Measurements from ENCODE around the gene DHX15.

Gene DHX15

GRCh38 chr4:24584211-24584850, at the start of gene DHX15:
Gene DHX15, minus strand, starts transcription at chr4:24584554. Its CDS starts 161 bp downstream, at chr4:24584393.
- peak; percentile 68 to 88 for DNase-seq (ENCODE audit: extremely low read depth in 1 of 2, low read depth in 1 of 2)

- DNase-seq (ENCODE audit: extremely low read depth in 1 of 2, low read depth in 1 of 2), result no peak
These were observed 47.7 kb upstream of the DHX15 start for GRCh38 chr4:24632011-24632410.

- DNase-seq (ENCODE audit: extremely low read depth in 1 of 2, low read depth in 1 of 2), result no peak
These were observed 46.6 kb upstream of the DHX15 start for GRCh38 chr4:24630937-24631336.

GRCh38 chr4:24625091-24625490, 40.7 kb upstream of the DHX15 start:
- no peak for DNase-seq (ENCODE audit: extremely low read depth in 1 of 2, low read depth in 1 of 2)

GRCh38 chr4:24624381-24624780, 40.0 kb upstream of the DHX15 start:
- DNase-seq (ENCODE audit: extremely low read depth in 1 of 2, low read depth in 1 of 2), result no peak

GRCh38 chr4:24622146-24622834, 37.9 kb upstream of the DHX15 start:
- DNase-seq (ENCODE audit: extremely low read depth in 1 of 2, low read depth in 1 of 2), result no peak

- DNase-seq (ENCODE audit: extremely low read depth in 1 of 2, low read depth in 1 of 2), result no peak
These were observed 31.6 kb upstream of the DHX15 start for GRCh38 chr4:24615977-24616376.

GRCh38 chr4:24614881-24615280, 30.5 kb upstream of the DHX15 start:
- no peak for DNase-seq (ENCODE audit: extremely low read depth in 1 of 2, low read depth in 1 of 2)

- DNase-seq (ENCODE audit: extremely low read depth in 1 of 2, low read depth in 1 of 2), result no peak
These were observed 29.1 kb upstream of the DHX15 start for GRCh38 chr4:24613502-24613901.

- DNase-seq (ENCODE audit: extremely low read depth in 1 of 2, low read depth in 1 of 2), result no peak
These were observed 27.2 kb upstream of the DHX15 start for GRCh38 chr4:24611575-24611974.

- DNase-seq (ENCODE audit: extremely low read depth in 1 of 2, low read depth in 1 of 2), result no peak
These were observed 23.0 kb upstream of the DHX15 start for GRCh38 chr4:24607334-24607733.

- DNase-seq (ENCODE audit: extremely low read depth in 1 of 2, low read depth in 1 of 2), result no peak
These were observed 20.9 kb upstream of the DHX15 start for GRCh38 chr4:24605216-24605615.

- no peak for DNase-seq (ENCODE audit: extremely low read depth in 1 of 2, low read depth in 1 of 2)
These were observed 20.3 kb upstream of the DHX15 start for GRCh38 chr4:24604558-24605214.

- DNase-seq (ENCODE audit: extremely low read depth in 1 of 2, low read depth in 1 of 2), result no peak
These were observed 19.0 kb upstream of the DHX15 start for GRCh38 chr4:24603343-24603742.

GRCh38 chr4:24601121-24601520, 16.8 kb upstream of the DHX15 start:
- DNase-seq (ENCODE audit: extremely low read depth in 1 of 2, low read depth in 1 of 2), result no peak

GRCh38 chr4:24599275-24599674, 14.9 kb upstream of the DHX15 start:
- no peak for DNase-seq (ENCODE audit: extremely low read depth in 1 of 2, low read depth in 1 of 2)

- no peak for DNase-seq (ENCODE audit: extremely low read depth in 1 of 2, low read depth in 1 of 2)
These were observed 13.7 kb upstream of the DHX15 start for GRCh38 chr4:24598025-24598424.

GRCh38 chr4:24595659-24596058, 11.3 kb upstream of the DHX15 start:
- no peak for DNase-seq (ENCODE audit: extremely low read depth in 1 of 2, low read depth in 1 of 2)

- DNase-seq (ENCODE audit: extremely low read depth in 1 of 2, low read depth in 1 of 2), result no peak
These were observed 10.5 kb upstream of the DHX15 start for GRCh38 chr4:24594887-24595286.

GRCh38 chr4:24589448-24589847, 5.1 kb upstream of the DHX15 start:
- DNase-seq (ENCODE audit: extremely low read depth in 1 of 2, low read depth in 1 of 2), result no peak

GRCh38 chr4:24588216-24588954, 4.0 kb upstream of the DHX15 start:
- DNase-seq (ENCODE audit: extremely low read depth in 1 of 2, low read depth in 1 of 2), result no peak
